CD4-positive, alpha-beta T cell treated with Interferon alpha-2 for 1 hour (primary cell): ENCODE measurements around the gene GRK5.
"Not testable (repeated sequence)": the region's sequence is repeated elsewhere in the genome, so short reads cannot be mapped to it uniquely, and the experiment has no call there.

Experiments
- DNase-seq, 2 donors: peaks; one replicate each; pipeline ENCODE4 v3.0.0-alpha.2; 2020 to 2022

The GRK5 gene

DNA sequence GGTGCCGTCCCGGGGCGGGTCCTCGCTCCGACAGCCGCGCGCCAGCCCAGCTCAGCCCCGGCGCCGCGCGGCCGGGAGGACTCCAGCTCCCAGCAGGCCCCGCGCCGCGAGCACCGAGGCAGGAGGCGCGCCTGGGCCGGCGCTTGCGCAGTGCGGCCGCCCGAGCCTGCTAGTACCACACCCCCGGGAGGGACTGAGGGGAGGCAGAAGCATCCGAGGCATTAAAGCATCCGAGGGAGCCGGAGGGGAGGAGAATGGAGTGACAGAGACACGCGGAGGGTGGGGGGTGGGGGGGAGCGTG lies at the start of gene GRK5:
Gene GRK5, plus strand, starts transcription at position 206 of the 301 bp plus-strand sequence. CDS start 347 bp downstream, outside the sequence.
- peak; percentile 98 for DNase-seq

DNA sequence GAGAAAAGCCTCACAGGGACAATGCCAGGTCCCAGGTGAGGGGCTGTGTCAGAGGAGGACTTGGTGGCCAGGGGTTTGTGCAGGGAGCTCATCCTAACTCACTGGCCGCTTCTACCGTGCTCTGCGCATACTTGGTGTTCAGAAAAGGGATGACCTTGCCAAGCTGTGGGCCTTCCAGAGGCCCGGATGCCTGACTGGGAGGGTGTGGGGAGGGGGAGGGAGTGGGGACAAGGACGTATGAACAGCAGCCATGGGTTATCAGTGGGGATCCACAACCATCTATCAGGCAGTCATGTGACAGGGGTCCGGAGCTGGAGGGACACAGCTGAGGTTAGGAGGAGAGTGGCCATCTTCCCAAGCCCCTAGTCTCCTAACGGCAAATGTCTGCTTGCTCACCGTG lies 48.0 kb upstream of the GRK5 start:
- DNase-seq: no peak

DNA sequence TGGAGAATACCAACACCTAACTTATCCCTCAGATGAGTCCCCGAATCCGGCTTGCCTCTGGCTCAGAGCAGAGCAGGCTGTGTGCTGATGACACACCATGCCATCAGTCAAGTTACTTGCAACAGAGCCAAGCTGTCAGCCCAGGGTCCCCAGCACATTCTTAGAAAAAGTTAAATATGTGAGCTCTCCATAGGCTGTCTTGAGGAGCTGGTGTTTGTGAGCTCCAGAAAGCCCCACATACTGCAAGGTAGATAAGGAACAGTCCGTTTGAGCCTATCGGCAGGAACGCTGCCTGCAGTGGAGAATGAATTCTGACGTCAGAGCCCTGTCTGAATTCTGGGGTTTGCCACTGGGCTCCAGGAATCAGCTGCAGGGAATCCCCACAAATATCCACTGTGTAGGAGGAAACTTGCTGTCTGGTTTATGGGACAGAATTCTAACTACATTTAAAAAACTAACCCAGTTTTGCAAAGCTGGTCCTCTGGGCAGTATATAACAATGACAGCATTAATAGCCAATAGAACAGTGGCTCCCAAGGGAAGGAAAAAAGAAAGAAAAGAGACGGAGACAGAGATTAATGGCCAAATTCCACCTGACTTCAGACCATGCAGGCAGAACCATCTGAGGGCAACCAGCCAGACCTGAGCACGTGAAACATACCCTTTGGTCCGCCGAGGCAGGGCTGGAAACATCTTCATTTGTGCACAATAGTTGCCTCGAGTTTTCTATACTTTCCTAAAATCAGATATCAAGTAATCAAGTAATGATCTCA lies 45.5 kb upstream of the GRK5 start:
- no peak for DNase-seq

- no peak for DNase-seq
These were observed 44.8 kb upstream of the GRK5 start for GRCh38 chr10:119162452-119163092.

GRCh38 chr10:119165171-119166117 lies 41.9 kb upstream of the GRK5 start, which contains the start of gene SFXN4:
Gene SFXN4 (minus strand): TSS chr10:119165714. CDS start chr10:119165647, 67 bp downstream.
- DNase-seq: peak; percentile 72 to 84

DNA sequence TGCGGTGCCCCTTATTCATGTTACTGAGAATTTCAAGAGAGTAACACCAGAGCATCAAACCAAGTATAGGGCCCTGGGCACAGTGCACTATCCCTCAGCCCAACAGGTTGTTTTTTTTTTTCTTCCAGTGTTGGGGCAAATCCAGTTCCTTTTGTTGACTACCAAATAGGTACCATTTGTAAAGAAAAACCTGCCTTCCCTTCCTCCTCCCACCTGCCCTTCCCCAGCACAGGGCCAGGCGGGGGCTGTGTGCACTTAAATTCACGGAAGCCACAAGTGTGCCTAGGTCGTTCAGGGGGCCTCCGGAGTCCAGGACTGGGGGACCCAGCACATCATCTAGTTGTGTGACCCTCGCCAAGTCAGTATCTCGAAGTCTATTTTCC lies 41.3 kb upstream of the GRK5 start:
- DNase-seq: no peak

GRCh38 chr10:119166564-119166963 lies 40.8 kb upstream of the GRK5 start:
- DNase-seq: no peak

DNA sequence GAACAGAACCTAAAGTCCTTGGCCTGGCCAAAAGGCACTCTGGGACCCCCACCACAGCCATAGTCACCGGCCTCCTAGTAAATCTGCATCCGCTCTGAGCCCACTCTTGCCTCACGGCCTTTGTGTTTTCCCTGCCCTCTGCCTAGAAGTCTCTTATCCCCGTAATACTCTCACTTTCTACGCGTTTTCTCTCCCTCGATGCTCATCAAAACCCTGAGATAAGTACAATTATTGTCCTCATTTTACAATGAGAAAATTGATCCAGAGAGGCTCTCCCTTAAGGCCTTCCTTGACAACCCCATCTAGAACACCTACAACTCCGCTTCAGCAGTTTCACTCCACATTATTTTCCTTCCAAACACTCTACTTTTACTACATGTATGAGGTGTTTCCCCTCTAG lies 40.3 kb upstream of the GRK5 start:
- DNase-seq: no peak

GRCh38 chr10:119174109-119174508 lies 33.3 kb upstream of the GRK5 start:
- DNase-seq: no peak

DNA sequence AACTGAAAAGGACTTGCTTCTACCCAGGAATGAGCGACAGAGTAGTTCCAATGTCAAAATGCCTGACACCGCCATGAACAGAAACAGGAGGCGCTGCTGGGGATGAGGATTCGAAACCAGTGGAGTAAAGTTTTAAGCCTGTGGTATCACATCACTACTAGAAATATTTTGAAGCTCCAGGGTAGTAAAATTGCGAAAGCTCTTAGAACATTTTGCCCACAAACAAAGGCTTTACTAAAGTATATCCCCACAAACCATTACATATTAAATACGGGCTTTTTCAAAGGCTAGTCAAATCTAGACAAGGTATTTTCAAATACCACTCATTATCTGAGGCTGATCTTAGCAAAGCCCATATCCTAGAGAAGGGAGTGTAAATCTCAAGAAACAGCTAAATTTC lies 31.2 kb upstream of the GRK5 start:
- DNase-seq: no peak

DNA sequence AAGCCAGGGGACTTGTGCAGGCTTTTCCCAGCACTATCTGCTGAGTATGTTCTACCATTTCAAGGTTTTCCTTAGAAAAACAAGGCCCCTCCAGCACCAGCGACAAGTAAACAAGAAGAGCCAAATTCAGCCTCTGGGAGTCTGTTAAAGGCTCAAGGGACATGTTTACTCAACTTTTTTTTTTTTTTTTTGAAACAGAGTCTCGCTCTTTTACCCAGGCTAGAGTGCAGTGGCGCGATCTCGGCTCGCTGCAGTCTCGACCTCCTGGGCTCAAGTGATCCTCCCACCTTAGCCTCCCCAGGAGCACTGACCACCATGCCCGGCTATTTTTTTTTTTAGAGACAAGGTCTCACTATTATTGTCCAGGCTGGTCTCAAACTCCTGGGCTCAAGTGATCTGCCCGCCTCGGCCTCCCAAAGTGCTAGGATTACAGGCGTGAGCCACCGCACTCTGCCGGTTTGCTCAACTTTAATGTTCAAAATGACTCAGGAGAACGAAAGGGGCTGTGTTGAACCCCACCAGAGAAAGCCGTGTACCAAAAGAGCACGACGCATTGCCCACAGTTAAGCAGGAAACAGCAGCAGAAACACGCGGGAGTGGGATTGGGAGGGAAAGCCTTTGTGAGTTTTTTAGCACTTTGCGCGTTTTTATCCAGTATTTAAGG lies 29.5 kb upstream of the GRK5 start:
- no peak for DNase-seq

DNA sequence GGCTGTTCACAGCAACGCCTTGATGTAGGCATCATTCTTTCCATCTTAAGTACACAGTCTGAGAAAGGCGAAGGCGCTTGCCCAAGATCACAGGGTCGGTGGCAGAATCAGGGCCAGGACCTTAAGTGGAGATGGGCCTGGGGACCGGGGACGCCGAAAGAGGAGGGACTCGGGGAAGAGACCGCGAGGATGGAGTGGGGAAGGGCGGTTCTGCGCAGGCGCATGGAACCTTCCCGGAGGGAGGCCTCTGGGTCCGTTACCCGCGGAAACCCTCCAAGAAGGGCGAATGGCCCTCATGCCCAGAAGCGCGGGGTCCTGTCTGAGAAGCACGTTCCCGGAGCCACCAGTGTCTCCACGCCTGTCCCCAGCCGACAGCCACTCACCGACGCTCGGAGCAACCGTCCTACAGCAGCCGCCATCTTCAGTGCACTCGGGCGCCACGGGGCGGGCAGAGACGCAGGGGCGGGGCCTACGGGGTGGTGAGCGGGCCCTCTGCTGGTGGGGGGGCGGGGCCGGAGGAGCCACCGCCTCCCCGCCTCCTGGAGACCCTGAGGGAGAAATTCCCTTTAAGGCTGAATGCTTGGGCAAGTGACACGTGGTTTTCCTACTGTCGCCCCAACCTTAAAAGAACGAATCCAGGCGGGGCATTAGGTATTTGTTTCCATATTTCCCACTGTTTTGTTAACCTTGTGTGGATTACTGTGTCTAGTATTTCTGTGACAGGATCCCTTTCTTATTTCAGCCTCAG lies 28.8 kb upstream of the GRK5 start, which contains the start of gene PRDX3:
Gene PRDX3, minus strand, starts transcription at position 441 of the 748 bp plus-strand sequence. Its CDS starts 22 bp downstream, at position 419.
- peak; percentile 88 to 92 for DNase-seq

- DNase-seq: not testable (repeated sequence)
These were observed 26.4 kb upstream of the GRK5 start for GRCh38 chr10:119180850-119181400.

- no peak for DNase-seq
These were observed 23.5 kb upstream of the GRK5 start for GRCh38 chr10:119183664-119184412.

DNA sequence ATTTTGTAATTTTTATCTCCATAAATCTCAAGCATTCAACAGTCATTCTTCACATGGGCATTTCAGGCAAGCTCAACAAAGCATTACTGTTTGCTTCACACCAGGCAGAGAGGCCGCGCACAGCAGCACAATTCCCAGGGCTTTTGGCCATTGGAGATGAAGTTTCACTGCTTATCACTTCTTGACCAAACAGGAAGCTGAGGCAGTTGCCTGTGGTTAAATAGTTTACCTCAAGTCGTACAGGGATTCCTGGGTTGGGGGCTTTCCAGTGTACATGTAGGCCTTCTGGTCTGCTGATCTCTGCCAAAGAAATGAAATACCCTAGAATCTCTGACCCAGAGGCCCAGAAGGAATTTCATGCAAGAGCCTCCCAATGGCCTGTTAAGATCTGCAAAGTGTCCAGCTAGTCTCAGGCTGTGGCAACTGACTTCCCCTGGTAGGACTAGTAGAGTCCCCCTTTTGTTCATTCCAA lies 17.5 kb upstream of the GRK5 start:
- DNase-seq: no peak

DNA sequence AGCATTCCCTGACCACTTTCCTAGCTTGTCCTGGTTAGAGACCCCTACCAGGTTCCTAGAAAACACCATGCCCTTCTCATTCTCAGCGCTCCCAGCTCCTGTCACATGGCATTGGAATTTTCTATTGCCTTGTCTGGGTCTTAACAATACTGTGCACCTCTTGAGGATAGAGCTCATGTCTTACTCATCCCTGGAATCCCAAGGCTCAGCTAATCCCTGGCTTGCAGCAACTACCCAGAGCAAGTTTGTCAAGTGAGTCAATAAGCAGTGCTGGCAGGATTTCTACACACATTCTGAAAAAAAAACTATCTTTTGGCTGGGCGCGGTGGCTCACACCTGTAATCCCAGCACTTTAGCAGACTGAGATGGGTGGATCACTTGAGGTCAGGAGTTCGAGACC lies 17.0 kb upstream of the GRK5 start:
- DNase-seq: no peak

GRCh38 chr10:119190954-119191785 lies 16.2 kb upstream of the GRK5 start:
- DNase-seq: no peak

DNA sequence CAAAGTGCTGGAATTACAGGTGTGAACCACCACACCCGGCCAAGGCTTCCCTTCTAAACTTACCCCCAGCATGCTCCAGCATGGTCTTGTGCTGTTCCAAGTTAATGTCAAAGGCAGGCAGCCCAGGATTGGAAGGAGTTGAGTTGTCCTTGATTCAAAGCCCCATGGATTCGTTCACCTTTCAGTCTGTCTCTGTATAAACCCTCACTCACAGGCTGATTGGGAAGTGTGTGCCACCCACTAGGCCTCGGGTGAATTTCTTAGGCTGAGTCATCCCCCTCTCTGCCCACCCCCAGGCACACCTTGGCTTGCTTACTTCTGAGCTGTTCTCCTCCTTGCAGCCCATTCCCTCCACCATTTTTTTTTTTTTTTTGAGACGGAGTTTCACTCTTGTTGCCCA lies 15.5 kb upstream of the GRK5 start:
- no peak for DNase-seq

- DNase-seq: no peak
These were observed 9.4 kb upstream of the GRK5 start for GRCh38 chr10:119197921-119198320.

DNA sequence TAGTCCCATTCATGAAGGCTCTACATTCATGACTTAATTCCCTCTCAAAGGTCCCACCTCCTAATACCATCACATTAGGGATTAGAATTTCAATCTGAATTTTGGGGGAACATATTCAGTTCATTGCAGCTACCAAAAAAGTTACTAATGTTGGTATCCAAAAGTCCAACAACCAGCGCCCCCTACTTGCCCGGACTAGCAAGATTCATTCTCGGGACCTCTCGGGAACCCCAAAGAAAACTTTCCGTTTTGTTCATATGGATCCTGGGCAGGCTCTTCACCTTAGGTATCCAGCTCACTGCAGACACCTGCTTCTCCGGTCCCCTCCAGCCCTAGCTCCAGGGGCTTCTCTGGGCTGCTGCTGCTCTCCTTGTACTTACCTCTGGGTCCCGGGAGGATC lies 8.9 kb upstream of the GRK5 start:
- DNase-seq: peak in 1 of 2 donors; percentile 39
